Activated CD4-positive, CD25-positive, alpha-beta regulatory T cell (primary cell): ENCODE measurements around the gene NKPD1.

Source experiments
- DNase-seq, 4 experiments: peaks; one replicate each; lab custom pipeline; 2025; lab: John Stamatoyannopoulos, UW

Gene NKPD1

GRCh38 chr19:45172611-45173208 is 11.9 kb upstream of the NKPD1 start:
- no peak for DNase-seq

- peak in 1 of 4 experiments; percentile 24 for DNase-seq
Measured at GRCh38 chr19:45172173-45172572, 11.4 kb upstream of the NKPD1 start.

GRCh38 chr19:45171211-45171623 is 10.4 kb upstream of the NKPD1 start:
- peak in 1 of 4 experiments; percentile 19 for DNase-seq

- no peak for DNase-seq
Measured at GRCh38 chr19:45170146-45171106, 9.6 kb upstream of the NKPD1 start.

- no peak for DNase-seq
Measured at GRCh38 chr19:45169602-45170001, 8.8 kb upstream of the NKPD1 start.

GRCh38 chr19:45168767-45169351 is 8.1 kb upstream of the NKPD1 start:
- DNase-seq: no peak

- DNase-seq: no peak
Measured at GRCh38 chr19:45166723-45167252, 6.0 kb upstream of the NKPD1 start.

GRCh38 chr19:45164577-45165335 is 4.0 kb upstream of the NKPD1 start:
- no peak for DNase-seq

- no peak for DNase-seq
Measured at GRCh38 chr19:45163751-45164460, 3.1 kb upstream of the NKPD1 start.

GRCh38 chr19:45163156-45163555 is 2.4 kb upstream of the NKPD1 start:
- DNase-seq: no peak

- no peak for DNase-seq
Measured at GRCh38 chr19:45162608-45163143, 1.9 kb upstream of the NKPD1 start.

GRCh38 chr19:45161738-45162607 is 1.2 kb upstream of the NKPD1 start:
- DNase-seq: no peak

- DNase-seq: no peak
Measured at GRCh38 chr19:45159971-45160324, 834 bp downstream of the NKPD1 start.

GRCh38 chr19:45159210-45159970 is 1.4 kb downstream of the NKPD1 start:
- no peak for DNase-seq

GRCh38 chr19:45158503-45159209 is 2.1 kb downstream of the NKPD1 start:
- no peak for DNase-seq

- no peak for DNase-seq
Measured at GRCh38 chr19:45156751-45157150, 4.0 kb downstream of the NKPD1 start.

- DNase-seq: no peak
Measured at GRCh38 chr19:45156011-45156630, 4.7 kb downstream of the NKPD1 start.
